ENCODE data around the gene DNAH7. TPM values are rescaled to one million over a fixed set of nuclear protein-coding genes. Genes with fewer than 3 reads are reported as not detected.

Gene DNAH7
- total and polyA plus RNA-seq, 10 donors: 0.06 to 1.9 (median 0.33) TPM

- intact Hi-C loops (cut with DNase I; ENCODE audit: low total_unique reads): no loop called here
- Histone ChIP-seq H3K9me3 (peaks cover 0 to 27% (median 22%) of the 10 kb centered on the region in 8 donors), H3K4me3 (no peak overlapping the region), H3K27me3 (replicated peaks in 1 of 7) (no peaks in the 10 kb centered on the region), H3K4me1 (no peaks in the 10 kb centered on the region), H3K27ac (no peak overlapping the region), H3K36me3 (no peaks in the 10 kb centered on the region)
- no peak for TF ChIP-seq POLR2A (IDR thresholded peaks at IDR 0.05)
- no peak for TF ChIP-seq CTCF (IDR thresholded peaks at IDR 0.05 in 8 of 11, conservative IDR thresholded peaks at IDR 0.05 in 3 of 11)
- no peak for TF ChIP-seq POLR2AphosphoS5 (IDR thresholded peaks at IDR 0.05)
- WGBS, 5 donors: 66 to 79% (median 69%) methylated on average over 7 of the region's 7 CpGs
- DNase-seq: no peak
These were observed 18.1 kb upstream of the DNAH7 start for GRCh38 chr2:196086517-196087368.

- DNase-seq: no peak
- Histone ChIP-seq H3K9me3 (peaks cover 0 to 25% (median 22%) of the 10 kb centered on the region in 8 donors), H3K36me3 (no peaks in the 10 kb centered on the region), H3K27me3 (replicated peaks in 1 of 7) (no peaks in the 10 kb centered on the region), H3K4me1 (peaks cover 4 to 22% (median 16%) of the 10 kb centered on the region in 6 donors), H3K27ac (no peak overlapping the region), H3K4me3 (no peak overlapping the region)
- TF ChIP-seq CTCF (IDR thresholded peaks at IDR 0.05 in 8 of 11, conservative IDR thresholded peaks at IDR 0.05 in 3 of 11): no peak
- TF ChIP-seq POLR2A (IDR thresholded peaks at IDR 0.05): no peak
- TF ChIP-seq POLR2AphosphoS5 (IDR thresholded peaks at IDR 0.05): no peak
- 89 to 96% (median 91%) methylated on average over 5 of the region's 5 CpGs for WGBS, 5 donors
- intact Hi-C loops (cut with DNase I; ENCODE audit: low total_unique reads): no loop called here
These were observed 15.0 kb upstream of the DNAH7 start for GRCh38 chr2:196083601-196084000.

- intact Hi-C loops (cut with DNase I; ENCODE audit: low total_unique reads): no loop called here
- H3K27me3 ChIP-seq (replicated peaks in 1 of 7): no peaks in the 10 kb centered on the region
- 38 to 77% (median 52%) methylated on average over 2 of the region's 2 CpGs for WGBS, 5 donors
- no peaks in the 10 kb centered on the region for H3K36me3 ChIP-seq
- peaks cover 0 to 25% (median 22%) of the 10 kb centered on the region in 8 donors for H3K9me3 ChIP-seq
- peaks cover 9 to 31% (median 24%) of the 10 kb centered on the region in 6 donors for H3K4me1 ChIP-seq
- TF ChIP-seq POLR2AphosphoS5 (IDR thresholded peaks at IDR 0.05) (no peak), POLR2A (IDR thresholded peaks at IDR 0.05) (no peak), CTCF (IDR thresholded peaks at IDR 0.05 in 8 of 11, conservative IDR thresholded peaks at IDR 0.05 in 3 of 11) (no peak)
- H3K4me3 ChIP-seq: peak overlapping the region in 1 of 8 donors; percentile 32
- DNase-seq: no peak
- peak overlapping the region in 1 of 8 donors; percentile 4 for H3K27ac ChIP-seq
These were observed 11.9 kb upstream of the DNAH7 start for GRCh38 chr2:196080526-196080925.

GRCh38 chr2:196079052-196079451 lies 10.4 kb upstream of the DNAH7 start:
- Histone ChIP-seq H3K36me3 (no peaks in the 10 kb centered on the region), H3K27me3 (replicated peaks in 1 of 7) (no peaks in the 10 kb centered on the region), H3K4me3 (no peak overlapping the region), H3K27ac (no peak overlapping the region), H3K9me3 (peaks cover 0 to 19% (median 14%) of the 10 kb centered on the region in 8 donors), H3K4me1 (peaks cover 9 to 31% (median 24%) of the 10 kb centered on the region in 6 donors)
- DNase-seq: no peak
- TF ChIP-seq POLR2A (IDR thresholded peaks at IDR 0.05) (no peak), POLR2AphosphoS5 (IDR thresholded peaks at IDR 0.05) (no peak), CTCF (IDR thresholded peaks at IDR 0.05 in 8 of 11, conservative IDR thresholded peaks at IDR 0.05 in 3 of 11) (no peak)
- intact Hi-C loops (cut with DNase I; ENCODE audit: low total_unique reads): loop anchor here (10.0 kb wide), 2 partner anchors 216 to 584 kb away; no protein-coding TSS in a partner anchor
- 81 to 95% (median 87%) methylated on average over 1 of the region's 1 CpG for WGBS, 5 donors

Measured in spleen (tissue), 11 donors.